HG02870 (cell line): Measurements from ENCODE around the gene OSBPL7.

Experiments
- ATAC-seq: cut with Tn5 transposase; IDR thresholded peaks from one replicate; pipeline ENCODE4 v1.9.1; 2021; ENCODE audit warnings: mild to moderate bottlenecking, moderate library complexity; ENCODE audit not compliant: unreplicated experiment

OSBPL7 gene

GRCh38 chr17:47821424-47822391, at the start of gene OSBPL7:
TSS of gene OSBPL7 (minus strand) at chr17:47821794. CDS start at chr17:47820278, 1,516 bp downstream.
- peak; percentile 85 for ATAC-seq

- no peak for ATAC-seq
These were observed 49.5 kb upstream of the OSBPL7 start for GRCh38 chr17:47871048-47871447.

GRCh38 chr17:47870056-47870455, 48.5 kb upstream of the OSBPL7 start:
- ATAC-seq, result no peak

- no peak for ATAC-seq
These were observed 47.5 kb upstream of the OSBPL7 start for GRCh38 chr17:47869114-47869513.

- ATAC-seq, result no peak
These were observed 46.4 kb upstream of the OSBPL7 start for GRCh38 chr17:47867813-47868533.

- no peak for ATAC-seq
These were observed 45.3 kb upstream of the OSBPL7 start for GRCh38 chr17:47866941-47867340.

- no peak for ATAC-seq
These were observed 43.2 kb upstream of the OSBPL7 start for GRCh38 chr17:47864791-47865216.

GRCh38 chr17:47862621-47863440, 41.2 kb upstream of the OSBPL7 start:
- ATAC-seq, result no peak

- ATAC-seq, result no peak
These were observed 38.8 kb upstream of the OSBPL7 start for GRCh38 chr17:47860386-47860785.

GRCh38 chr17:47857551-47858455, 36.2 kb upstream of the OSBPL7 start:
- ATAC-seq, result no peak

GRCh38 chr17:47856830-47857229, 35.2 kb upstream of the OSBPL7 start:
- ATAC-seq, result no peak

GRCh38 chr17:47855737-47856136, 34.1 kb upstream of the OSBPL7 start:
- no peak for ATAC-seq

GRCh38 chr17:47853616-47854015, 32.0 kb upstream of the OSBPL7 start:
- ATAC-seq, result no peak

- no peak for ATAC-seq
These were observed 30.7 kb upstream of the OSBPL7 start for GRCh38 chr17:47852113-47852949.

GRCh38 chr17:47851764-47852112, 30.1 kb upstream of the OSBPL7 start:
- no peak for ATAC-seq

GRCh38 chr17:47850692-47851573, 29.3 kb upstream of the OSBPL7 start, which contains the start of gene SP6:
TSS of gene SP6 (minus strand) at chr17:47851163. CDS start at chr17:47848429, 2,734 bp downstream.
- ATAC-seq, result no peak

GRCh38 chr17:47850373-47850691, 28.7 kb upstream of the OSBPL7 start:
- ATAC-seq, result no peak

- ATAC-seq, result no peak
These were observed 26.6 kb upstream of the OSBPL7 start for GRCh38 chr17:47848198-47848513.
